Smooth muscle cell (in vitro differentiated cells): ENCODE measurements around the gene PHYKPL. TPM values are rescaled to one million over a fixed set of nuclear protein-coding genes. Genes with fewer than 3 reads are reported as not detected.

Source experiments
- DNase-seq: peaks from one replicate; lab custom pipeline; 2025; ENCODE audit not compliant: unreplicated experiment; lab: John Stamatoyannopoulos, UW
- H2AFZ ChIP-seq: fragments of 200-600 bp; sonication (generic); 2 replicates; pipeline ENCODE4 v1.6.0; 2016; ENCODE audit warnings: antibody characterized with exemption, low read depth, mild to moderate bottlenecking
- H3F3A ChIP-seq: fragments of 200-600 bp; sonication (generic); 2 replicates; pipeline ENCODE4 v1.6.0; 2017; ENCODE audit warnings: antibody characterized with exemption, low read depth
- H3K27ac ChIP-seq: fragments of 200-600 bp; sonication (generic); 2 replicates; pipeline ENCODE4 v1.5.1; 2016; ENCODE audit warnings: low read depth, mild to moderate bottlenecking
- H3K27me3 ChIP-seq: fragments of 200-600 bp; sonication (generic); 2 replicates; pipeline ENCODE4 v1.6.1; 2016; ENCODE audit warnings: low read depth, mild to moderate bottlenecking
- H3K36me3 ChIP-seq: fragments of 200-600 bp; sonication (generic); 2 replicates; pipeline ENCODE4 v1.5.1; 2016; ENCODE audit warnings: low read depth
- H3K4me1 ChIP-seq: fragments of 200-600 bp; sonication (generic); 2 replicates; pipeline ENCODE4 v1.5.1; 2016; ENCODE audit warnings: low read depth
- H3K4me2 ChIP-seq: fragments of 200-600 bp; sonication (generic); 2 replicates; pipeline ENCODE4 v1.6.0; 2016; ENCODE audit warnings: mild to moderate bottlenecking
- H3K4me3 ChIP-seq: fragments of 200-600 bp; sonication (generic); 2 replicates; pipeline ENCODE4 v1.5.1; 2016; ENCODE audit warnings: mild to moderate bottlenecking
- H3K79me2 ChIP-seq: fragments of 200-600 bp; sonication (generic); 2 replicates; pipeline ENCODE4 v1.6.0; 2016; ENCODE audit warnings: low read depth, mild to moderate bottlenecking
- H3K9ac ChIP-seq: fragments of 200-600 bp; sonication (generic); 2 replicates; pipeline ENCODE4 v1.6.0; 2016; ENCODE audit warnings: low read depth
- H3K9me3 ChIP-seq: fragments of 200-600 bp; sonication (generic); replicated peaks from 2 replicates; pipeline ENCODE4 v1.5.1; 2016; ENCODE audit warnings: low read depth
- H4K20me1 ChIP-seq: fragments of 200-600 bp; sonication (generic); 2 replicates; pipeline ENCODE4 v1.6.0; 2016; ENCODE audit warnings: low read depth
- WGBS: methylation state at CpG from one replicate; pipeline ENCODE4 v1.1.7; 2016; ENCODE audit warnings: low lambda C conversion rate; 5-methylcytosine and 5-hydroxymethylcytosine counted together
- polyA plus RNA-seq: library from polyadenylated mRNA; unstranded; fragments of >200 nt; fragmentation: Nextera tagmentation; extraction: Ambion mirVana; gene quantifications from 2 replicates; pipeline ENCODE4 v1.2.1, GENCODE V29; 2016
- total RNA-seq: library from RNA; depleted of rRNA; stranded (reverse); fragments of >200 nt; gene quantifications from 2 replicates; pipeline ENCODE4 v1.2.3, GENCODE V29; 2014
- TF ChIP-seq, protein P1 (sequence below): fragments of 200-600 bp; sonication (generic); IDR thresholded peaks from 2 replicates; pipeline ENCODE4 v1.5.1; 2017; ENCODE audit warnings: borderline replicate concordance, mild to moderate bottlenecking, antibody characterized with exemption; ENCODE audit not compliant: insufficient read depth, poor library complexity, severe bottlenecking

The PHYKPL gene
- total and polyA plus RNA-seq, 2 experiments from 2014 or later = 15.7 to 27.8 TPM

DNA sequence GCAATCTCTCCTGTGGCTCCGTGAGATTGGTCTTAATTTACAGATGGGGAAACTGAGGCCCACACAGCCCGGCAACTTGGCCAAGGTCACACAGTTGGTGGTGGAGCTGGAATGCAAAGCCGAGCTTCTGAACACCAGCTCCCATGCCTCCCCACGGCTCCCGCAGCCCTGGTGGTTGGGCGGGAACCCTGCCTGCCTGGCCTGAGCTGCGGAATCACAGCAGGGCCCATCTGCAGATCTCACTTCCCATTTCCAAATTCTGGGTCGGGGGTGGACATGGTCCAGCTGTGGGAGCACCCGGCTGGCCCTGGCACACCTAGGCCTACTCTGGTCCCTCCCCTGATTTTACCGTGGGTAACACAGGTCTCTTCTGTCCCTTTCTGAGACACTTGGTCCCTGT is 35.3 kb upstream of the PHYKPL start:
- Histone ChIP-seq H3K4me3 (no peak overlapping the region), H3F3A (no peaks in the 10 kb centered on the region), H3K9ac (no peak overlapping the region), H3K9me3 (no peaks in the 10 kb centered on the region), H3K4me1 (no peaks in the 10 kb centered on the region), H3K36me3 (no peaks in the 10 kb centered on the region), H3K27ac (no peak overlapping the region), H4K20me1 (no peaks in the 10 kb centered on the region), H3K79me2 (no peaks in the 10 kb centered on the region), H3K4me2 (no peak overlapping the region), H2AFZ (no peak overlapping the region), H3K27me3 (no peaks in the 10 kb centered on the region)
- DNase-seq = no peak
- TF ChIP-seq, protein P1, sequence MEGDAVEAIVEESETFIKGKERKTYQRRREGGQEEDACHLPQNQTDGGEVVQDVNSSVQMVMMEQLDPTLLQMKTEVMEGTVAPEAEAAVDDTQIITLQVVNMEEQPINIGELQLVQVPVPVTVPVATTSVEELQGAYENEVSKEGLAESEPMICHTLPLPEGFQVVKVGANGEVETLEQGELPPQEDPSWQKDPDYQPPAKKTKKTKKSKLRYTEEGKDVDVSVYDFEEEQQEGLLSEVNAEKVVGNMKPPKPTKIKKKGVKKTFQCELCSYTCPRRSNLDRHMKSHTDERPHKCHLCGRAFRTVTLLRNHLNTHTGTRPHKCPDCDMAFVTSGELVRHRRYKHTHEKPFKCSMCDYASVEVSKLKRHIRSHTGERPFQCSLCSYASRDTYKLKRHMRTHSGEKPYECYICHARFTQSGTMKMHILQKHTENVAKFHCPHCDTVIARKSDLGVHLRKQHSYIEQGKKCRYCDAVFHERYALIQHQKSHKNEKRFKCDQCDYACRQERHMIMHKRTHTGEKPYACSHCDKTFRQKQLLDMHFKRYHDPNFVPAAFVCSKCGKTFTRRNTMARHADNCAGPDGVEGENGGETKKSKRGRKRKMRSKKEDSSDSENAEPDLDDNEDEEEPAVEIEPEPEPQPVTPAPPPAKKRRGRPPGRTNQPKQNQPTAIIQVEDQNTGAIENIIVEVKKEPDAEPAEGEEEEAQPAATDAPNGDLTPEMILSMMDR = no peak
- 91% methylated on average over 10 of the region's 10 CpGs for WGBS

DNA sequence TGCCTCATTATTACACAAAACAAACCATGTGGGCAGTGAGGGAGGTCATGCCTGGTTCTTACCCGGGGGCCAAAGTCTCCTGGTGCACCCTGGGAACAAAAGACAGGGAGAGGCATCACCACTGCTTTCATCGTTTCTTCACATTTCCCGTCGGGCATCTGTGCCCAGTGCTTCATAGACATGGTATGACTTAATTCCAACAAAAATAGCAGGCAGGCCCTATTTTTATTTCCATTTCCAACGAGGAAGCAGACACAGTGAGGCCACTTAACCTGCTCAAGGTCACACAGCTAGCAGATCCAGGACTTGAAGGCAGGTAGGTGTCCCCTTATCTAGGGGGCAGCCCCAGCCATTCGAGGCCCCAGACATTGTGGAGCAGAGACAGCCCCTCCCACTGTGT is 34.6 kb upstream of the PHYKPL start:
- Histone ChIP-seq H3K36me3 (no peaks in the 10 kb centered on the region), H3K27ac (no peak overlapping the region), H3F3A (no peaks in the 10 kb centered on the region), H3K4me3 (no peak overlapping the region), H3K9ac (no peak overlapping the region), H3K79me2 (no peaks in the 10 kb centered on the region), H3K9me3 (no peaks in the 10 kb centered on the region), H3K27me3 (no peaks in the 10 kb centered on the region), H3K4me2 (no peak overlapping the region), H2AFZ (no peak overlapping the region), H3K4me1 (no peaks in the 10 kb centered on the region), H4K20me1 (no peaks in the 10 kb centered on the region)
- WGBS = 95% methylated on average over 6 of the region's 6 CpGs
- no peak for DNase-seq
- TF ChIP-seq, protein P1 = no peak

DNA sequence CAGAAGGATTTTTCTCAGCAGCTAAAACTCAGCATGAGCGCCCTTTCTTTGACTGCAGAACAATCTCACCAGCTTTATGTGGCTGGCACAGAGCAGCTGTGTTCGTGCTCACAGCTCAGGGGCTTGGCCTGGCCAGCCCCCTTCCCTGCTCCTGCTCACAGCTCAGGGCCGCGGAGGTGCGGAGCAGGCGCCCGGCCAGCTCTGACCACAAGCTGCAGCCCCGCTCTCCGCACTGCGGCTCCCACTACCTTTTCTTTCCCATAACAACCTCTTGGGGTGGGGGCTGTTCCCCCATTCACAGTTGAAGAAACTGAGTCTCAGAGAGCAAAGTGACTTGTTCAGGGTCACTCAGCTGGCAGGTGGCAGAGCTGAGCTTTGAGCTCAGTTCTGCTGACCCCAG is 34.0 kb upstream of the PHYKPL start:
- 94% methylated on average over 10 of the region's 10 CpGs for WGBS
- no peak overlapping the region for H2AFZ ChIP-seq
- TF ChIP-seq, protein P1 = no peak
- no peaks in the 10 kb centered on the region for H3K79me2 ChIP-seq
- H3K9ac ChIP-seq = no peak overlapping the region
- no peaks in the 10 kb centered on the region for H3F3A ChIP-seq
- H3K4me1 ChIP-seq = no peaks in the 10 kb centered on the region
- H3K36me3 ChIP-seq = no peaks in the 10 kb centered on the region
- no peak for DNase-seq
- H3K4me3 ChIP-seq = no peak overlapping the region
- no peaks in the 10 kb centered on the region for H3K27me3 ChIP-seq
- no peak overlapping the region for H3K4me2 ChIP-seq
- H4K20me1 ChIP-seq = no peaks in the 10 kb centered on the region
- no peaks in the 10 kb centered on the region for H3K9me3 ChIP-seq
- no peak overlapping the region for H3K27ac ChIP-seq

DNA sequence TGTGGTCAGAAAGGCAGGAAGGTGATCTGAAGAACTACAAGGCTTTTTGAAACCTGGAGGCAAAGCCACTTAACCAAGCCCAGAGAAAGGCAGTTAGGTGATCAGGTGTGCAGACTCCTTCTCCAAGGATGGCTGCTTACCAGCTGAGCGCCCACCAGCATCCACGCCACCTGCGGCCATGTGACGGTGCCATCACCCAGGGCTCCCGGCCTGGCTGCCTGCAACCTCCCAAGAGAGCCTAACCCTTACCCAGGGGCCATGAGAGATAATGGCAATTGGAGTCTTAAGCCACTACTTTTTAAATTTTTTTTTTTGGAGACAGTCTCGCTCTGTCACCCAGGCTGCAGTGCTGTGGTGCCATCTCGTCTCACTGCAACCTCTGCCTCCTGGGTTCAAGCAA is 33.1 kb upstream of the PHYKPL start:
- Histone ChIP-seq H2AFZ (no peak overlapping the region), H3K9ac (no peak overlapping the region), H3K4me2 (no peak overlapping the region), H3K36me3 (no peaks in the 10 kb centered on the region), H3K9me3 (no peaks in the 10 kb centered on the region), H3K79me2 (no peaks in the 10 kb centered on the region), H3K27ac (no peak overlapping the region), H3F3A (no peaks in the 10 kb centered on the region), H3K4me3 (no peak overlapping the region), H4K20me1 (no peaks in the 10 kb centered on the region), H3K27me3 (no peaks in the 10 kb centered on the region), H3K4me1 (no peaks in the 10 kb centered on the region)
- 98% methylated on average over 7 of the region's 7 CpGs for WGBS
- no peak for DNase-seq
- TF ChIP-seq, protein P1 = no peak
